GM18505 (cell line): Measurements from ENCODE around the gene BAAT.
A peak's percentile ranks its signal among the peaks of the same experiment; 100 is the strongest.

Experiments used
- ATAC-seq: cut with Tn5 transposase; IDR thresholded peaks from one replicate; pipeline ENCODE4 v1.9.1; 2021; ENCODE audit not compliant: unreplicated experiment
- POLR2A ChIP-seq: IDR thresholded peaks from 4 replicates; pipeline ENCODE4 v1.6.1; 2011; ENCODE audit warnings: borderline replicate concordance; ENCODE audit not compliant: insufficient read depth, insufficient read length; ENCODE audit errors: extremely low read depth

Gene BAAT

DNA sequence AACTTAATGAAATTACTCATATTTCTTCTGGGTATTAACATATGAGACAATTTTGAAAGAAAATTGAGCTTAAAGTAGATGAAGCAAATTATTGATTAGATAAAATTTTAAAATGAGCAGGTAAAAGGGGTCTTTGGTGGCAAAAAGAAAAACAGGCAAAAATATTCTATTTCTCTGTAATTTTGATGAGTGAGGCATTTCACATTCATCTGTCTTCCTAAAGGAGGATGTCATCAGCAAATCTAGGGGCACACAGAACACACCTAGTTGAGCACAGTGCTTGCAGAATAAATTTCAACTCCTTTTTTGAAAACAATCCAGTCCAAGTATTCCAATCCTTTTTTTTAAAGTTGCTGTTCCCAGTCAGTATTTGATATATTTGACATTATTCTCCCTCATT is 30.0 kb upstream of the BAAT start:
- no peak for ATAC-seq
- no peak for TF ChIP-seq POLR2A

DNA sequence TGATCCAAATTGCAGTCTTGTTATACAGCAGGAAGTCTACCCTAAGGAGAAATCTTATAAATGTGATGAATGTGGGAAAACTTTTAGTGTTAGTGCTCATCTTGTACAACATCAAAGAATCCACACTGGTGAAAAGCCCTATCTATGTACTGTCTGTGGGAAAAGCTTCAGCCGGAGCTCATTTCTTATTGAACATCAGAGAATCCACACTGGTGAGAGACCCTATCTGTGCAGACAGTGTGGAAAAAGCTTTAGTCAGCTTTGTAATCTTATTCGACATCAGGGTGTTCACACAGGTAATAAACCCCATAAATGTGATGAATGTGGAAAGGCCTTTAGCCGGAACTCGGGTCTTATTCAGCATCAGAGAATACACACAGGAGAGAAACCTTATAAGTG is 24.3 kb upstream of the BAAT start:
- ATAC-seq = no peak
- TF ChIP-seq POLR2A = no peak

DNA sequence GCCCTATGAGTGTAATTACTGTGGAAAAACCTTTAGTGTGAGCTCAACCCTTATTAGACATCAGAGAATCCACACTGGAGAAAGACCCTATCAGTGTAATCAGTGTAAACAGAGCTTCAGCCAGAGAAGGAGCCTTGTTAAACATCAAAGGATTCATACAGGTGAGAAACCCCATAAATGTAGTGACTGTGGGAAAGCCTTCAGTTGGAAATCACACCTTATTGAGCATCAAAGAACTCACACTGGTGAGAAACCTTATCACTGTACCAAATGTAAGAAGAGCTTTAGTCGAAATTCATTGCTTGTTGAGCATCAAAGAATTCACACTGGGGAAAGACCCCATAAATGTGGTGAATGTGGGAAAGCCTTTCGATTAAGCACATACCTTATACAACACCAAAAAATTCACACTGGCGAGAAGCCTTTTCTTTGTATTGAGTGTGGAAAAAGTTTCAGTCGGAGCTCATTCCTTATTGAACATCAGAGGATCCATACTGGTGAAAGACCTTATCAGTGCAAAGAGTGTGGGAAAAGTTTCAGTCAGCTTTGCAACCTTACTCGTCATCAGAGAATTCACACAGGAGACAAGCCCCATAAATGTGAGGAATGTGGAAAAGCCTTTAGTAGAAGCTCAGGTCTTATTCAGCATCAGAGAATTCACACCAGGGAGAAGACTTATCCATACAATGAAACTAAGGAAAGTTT is 23.7 kb upstream of the BAAT start:
- no peak for TF ChIP-seq POLR2A
- ATAC-seq = no peak

DNA sequence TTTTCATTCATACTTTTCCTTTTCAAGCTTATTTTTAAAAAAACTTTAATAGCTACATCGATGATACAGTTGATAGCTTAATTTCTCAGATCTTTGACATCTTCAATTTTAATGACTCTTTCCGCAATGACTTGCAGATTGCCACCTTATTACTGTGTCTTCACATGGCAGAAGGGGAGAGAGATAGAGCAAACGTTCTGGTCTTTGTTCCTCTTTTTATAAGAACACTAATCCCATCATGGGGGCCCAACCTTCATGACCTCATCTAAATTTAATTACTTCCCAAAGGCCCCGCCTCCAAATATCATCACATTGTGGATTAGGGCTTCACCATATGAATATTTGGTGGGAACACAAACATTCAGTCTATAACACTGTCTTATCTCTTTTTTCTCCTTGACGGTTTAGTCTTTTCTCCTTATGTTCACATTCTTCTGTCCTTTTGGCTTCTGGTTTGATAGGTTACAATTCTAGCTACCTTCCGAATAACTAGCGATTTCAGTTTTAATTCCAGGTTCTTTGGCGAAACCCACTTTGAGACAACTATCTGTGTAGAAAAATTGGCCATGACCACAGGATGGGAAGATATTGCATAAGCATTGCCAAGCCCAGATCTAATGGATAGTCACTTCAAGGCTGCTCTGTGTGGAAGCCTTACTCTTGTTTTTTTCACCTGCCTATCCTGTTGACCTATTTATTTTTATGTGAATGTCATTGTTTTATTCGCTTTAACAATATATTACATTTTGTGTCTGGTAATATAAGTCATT is 18.9 kb upstream of the BAAT start:
- no peak for TF ChIP-seq POLR2A
- no peak for ATAC-seq

DNA sequence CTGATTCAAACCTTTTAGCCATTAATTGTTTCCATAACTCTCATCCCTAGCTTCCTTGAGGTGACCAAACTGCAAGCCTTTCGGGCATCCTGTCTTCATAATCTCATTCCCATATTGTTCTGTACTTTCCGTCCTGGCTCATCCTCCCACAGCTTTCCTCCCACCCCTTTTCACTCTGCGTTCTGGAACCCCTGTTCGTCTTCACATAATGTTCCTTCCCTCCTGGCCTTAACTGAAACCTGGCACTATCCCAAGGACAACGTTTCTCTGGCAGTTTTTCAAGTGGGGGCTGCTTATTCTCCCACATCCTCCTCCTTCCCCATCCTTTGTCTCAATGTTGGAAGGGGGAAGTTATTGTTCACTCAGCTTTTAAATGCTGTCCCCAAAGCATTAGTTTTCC is 15.3 kb upstream of the BAAT start:
- no peak for ATAC-seq
- no peak for TF ChIP-seq POLR2A

DNA sequence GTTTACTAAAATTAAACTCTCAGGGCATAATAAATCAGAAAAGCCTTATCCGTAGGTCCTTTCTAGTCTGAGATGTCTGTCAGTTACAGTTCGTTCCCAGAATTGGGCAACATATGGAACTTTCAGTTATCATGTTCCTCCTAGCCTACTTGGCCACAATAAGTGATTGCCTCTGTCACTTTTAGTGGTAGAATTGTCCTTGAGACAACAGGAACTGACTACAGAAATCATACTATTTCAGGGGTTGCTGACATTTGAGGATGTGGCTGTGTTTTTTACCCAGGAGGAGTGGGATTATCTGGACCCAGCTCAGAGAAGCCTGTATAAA is 14.8 kb upstream of the BAAT start:
- no peak for ATAC-seq
- no peak for TF ChIP-seq POLR2A

DNA sequence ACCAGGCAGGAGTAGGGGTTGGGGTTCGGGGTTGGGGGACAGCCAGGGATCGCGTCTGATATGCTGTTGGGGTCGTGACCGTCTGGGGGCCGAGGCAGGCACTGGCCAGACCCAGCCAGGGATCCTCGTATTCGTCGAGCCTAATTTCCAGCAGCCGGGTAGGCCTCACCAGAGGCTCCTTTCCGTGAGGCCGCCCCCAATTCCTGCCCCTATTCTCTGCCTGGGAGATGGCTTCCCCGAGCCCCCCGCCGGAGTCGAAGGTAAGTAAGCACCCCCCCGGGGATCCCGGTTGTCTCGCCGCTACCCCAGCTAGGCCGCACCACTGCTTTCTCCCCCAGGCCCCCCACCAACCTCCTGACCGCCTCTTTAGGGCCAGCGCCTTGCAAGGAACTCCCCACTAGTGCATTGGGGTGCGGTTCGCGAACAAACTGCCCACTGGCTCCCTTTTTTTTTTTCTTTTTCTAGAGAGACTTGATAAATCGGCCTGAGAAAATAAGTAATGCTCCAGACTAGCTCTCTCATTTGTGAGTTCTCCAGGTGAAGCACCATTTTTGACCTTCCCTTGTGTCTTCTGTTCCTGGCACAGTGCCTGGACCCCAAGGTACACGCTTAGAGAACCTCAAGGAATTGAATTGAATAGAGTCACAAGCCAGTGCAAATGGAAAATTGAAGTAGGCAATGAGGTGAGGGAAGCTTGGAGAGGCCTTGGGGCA is 14.3 kb upstream of the BAAT start:
- ATAC-seq = no peak
- TF ChIP-seq POLR2A = no peak

DNA sequence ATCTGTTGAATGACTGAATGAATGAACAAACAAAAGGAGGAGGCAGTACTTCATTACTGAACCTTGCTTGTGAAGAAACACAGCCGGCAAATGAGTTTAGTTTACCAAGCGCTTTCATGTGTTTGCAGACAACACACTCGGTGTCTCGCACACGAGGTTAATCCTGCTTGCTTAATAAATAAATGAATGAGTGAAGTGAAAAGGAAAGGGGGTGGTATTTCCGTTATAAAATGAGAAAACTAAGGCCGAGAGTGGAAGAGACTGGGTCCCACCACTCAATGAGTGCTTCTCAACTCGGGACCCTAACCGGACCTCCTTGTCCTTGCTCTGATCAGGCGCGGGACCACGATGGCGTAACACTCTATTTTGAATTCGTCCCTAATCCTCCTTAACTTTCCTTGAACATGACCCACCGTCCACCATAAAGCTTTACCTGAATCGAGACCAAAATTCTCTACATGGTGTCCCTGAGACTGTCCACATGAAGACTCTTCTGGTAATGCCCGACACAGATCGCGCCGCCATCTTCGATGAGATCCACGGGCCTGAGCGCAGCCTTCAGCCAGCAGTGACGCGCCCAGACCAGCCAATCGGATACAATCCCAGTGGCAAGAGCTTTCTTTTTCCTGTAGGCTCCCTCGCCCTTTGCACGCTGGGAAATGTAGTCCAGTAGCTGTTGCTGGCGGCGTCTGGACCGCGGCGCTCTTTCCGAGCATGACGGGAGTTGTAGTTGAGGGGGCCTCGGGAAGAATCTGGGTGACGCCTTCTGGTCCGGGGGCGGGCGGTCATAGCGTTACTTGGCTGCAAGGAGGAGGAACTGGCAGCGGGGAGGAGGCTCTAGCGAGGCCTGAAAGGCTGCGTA is 13.5 kb upstream of the BAAT start, which contains the start of the genes MRPL50 and ZNF189:
Gene MRPL50, minus strand, starts transcription at position 551 of the 862 bp plus-strand sequence. Its CDS starts 26 bp downstream, at position 525.
Gene ZNF189, plus strand, starts transcription at position 784 of the 862 bp plus-strand sequence. CDS start 306 bp downstream, outside the sequence.
- peak; percentile 95 for TF ChIP-seq POLR2A
- peak; percentile 99 for ATAC-seq

DNA sequence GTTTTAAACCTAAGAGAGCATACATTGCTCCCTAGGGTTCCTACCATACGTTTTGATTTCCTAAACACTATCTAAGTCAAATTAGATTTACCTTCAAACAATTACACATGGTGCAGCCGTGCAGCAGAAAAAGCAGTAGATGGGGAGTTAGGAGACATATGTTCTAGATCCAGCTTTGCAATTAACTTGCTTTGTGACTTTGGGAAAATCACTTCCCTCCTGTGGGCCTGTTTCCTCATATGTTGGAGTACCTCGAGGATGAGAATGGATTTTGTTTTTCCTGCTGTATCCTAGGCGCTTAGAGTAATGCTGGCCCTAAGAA is 12.9 kb upstream of the BAAT start:
- no peak for TF ChIP-seq POLR2A
- no peak for ATAC-seq

DNA sequence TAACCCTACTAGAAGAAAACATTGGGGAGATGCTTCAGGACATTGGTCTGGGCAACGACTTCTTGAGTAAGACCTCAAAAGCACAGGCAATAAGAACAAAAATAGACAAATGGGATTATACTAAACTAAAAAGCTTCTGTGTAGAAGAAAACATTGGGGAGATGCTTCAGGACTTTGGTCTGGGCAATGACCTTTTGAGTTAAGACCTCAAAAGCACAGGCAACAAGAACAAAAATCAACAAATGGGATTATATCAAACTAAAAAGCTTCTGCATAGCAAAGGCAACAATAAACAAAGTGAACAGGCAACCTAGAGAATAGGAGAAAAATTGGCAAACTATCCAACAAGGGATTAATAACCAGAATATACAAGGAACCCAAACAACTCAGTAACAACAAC is 9.9 kb upstream of the BAAT start:
- TF ChIP-seq POLR2A = no peak
- no peak for ATAC-seq

DNA sequence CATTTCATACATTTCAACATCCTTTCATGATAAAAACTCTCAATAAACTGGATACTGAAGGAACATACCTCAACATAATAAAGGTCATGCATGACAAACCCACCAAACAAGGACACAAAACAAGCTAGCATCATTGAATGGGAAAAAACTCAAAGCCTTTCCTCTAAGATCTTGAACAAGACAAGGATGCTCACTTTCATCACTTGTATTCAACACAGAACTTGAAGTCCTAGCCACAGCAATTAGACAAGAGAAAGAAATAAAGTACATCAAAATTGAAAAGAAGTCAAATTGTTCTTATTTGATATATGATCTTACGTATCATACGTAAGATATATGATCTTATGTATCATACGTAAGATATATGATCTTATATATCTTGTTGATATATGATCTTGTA is 8.3 kb upstream of the BAAT start:
- TF ChIP-seq POLR2A = no peak
- ATAC-seq = no peak

DNA sequence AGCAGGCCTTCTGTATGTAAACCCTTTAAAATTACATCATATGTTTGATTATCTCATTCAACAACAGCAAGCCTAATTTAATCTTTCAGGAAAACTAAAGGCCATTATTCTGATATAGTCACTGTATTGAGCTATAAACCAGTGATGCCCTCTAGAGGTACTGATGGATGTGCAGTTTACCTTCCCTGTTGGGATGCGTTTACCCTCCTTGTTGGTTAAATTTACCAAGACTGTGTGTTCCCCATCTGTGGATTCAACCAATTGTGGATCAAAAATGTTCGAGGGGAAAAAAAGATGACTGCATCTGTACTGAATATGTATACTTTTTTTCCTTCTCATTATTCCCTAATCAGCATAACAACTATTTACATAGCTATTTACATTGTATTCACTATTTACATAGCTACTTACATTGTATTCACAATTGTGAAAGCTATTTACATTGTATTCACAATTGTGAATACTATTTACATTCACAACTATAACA is 3.7 kb upstream of the BAAT start:
- no peak for TF ChIP-seq POLR2A
- no peak for ATAC-seq

DNA sequence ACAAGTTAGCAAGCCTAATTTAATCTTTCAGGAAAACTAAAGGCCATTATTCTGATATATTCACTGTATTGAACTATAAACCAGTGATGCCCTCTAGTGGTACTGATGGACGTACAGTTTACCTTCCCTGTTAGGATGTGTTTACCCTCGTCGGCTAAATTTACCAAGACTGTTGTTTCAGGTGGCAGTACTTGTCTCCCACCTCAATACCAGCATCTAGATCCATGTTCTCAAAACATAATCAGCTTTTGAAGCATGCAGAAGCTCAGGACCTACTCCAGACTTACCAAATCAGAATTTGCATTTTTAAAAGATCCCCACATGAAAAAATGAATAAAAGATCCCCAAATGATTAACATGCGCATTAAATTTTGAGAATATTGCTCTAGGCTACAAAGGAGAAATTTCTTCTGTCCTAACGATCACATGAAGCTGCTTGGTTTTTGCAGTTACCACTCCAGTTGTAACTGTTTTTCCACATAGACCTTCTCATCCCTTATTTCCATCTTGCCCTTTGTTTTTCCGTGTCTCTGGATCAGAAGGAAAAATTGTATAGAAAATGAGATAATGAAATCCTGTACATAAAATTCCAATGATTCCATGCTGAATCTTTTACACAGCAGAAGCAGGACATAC is 3.2 kb upstream of the BAAT start:
- TF ChIP-seq POLR2A = no peak
- ATAC-seq = peak; percentile 61

DNA sequence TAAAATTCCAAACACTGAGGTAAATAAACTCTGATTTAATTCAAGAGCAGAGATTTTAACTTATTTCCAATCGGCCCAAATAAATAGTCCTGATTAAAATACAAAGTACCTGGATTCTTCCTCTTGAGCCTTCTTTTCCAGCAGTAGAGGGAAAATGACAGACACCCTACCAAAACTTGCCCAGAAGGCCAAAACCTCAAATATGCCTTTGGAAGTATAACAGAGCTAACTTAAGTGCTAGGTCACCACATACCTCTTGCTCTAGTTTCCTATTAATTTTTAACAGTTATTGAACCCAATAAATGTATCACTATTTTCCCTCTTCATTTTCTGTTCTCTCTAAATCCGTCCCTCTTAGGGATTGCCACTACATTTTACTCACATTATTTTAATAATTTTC is 1.4 kb downstream of the BAAT start:
- ATAC-seq = no peak
- TF ChIP-seq POLR2A = no peak
